Ureter (tissue), 1 donor: ENCODE results near the gene SLTM. TPM values are rescaled to one million over a fixed set of nuclear protein-coding genes. Genes with fewer than 3 reads are reported as not detected.
A peak's percentile ranks its signal among the peaks of the same experiment; 100 is the strongest.
"Not testable (repeated sequence)": the region's sequence is repeated elsewhere in the genome, so short reads cannot be mapped to it uniquely, and the experiment has no call there.

Experiments used
- DNase-seq: peaks from one replicate; pipeline ENCODE4 v3.0.0-alpha.2; 2020; ENCODE audit warnings: low spot score
- total RNA-seq: library from RNA; stranded (reverse); gene quantifications from one replicate; pipeline ENCODE4 v1.2.4, GENCODE V29; 2023
- donor health status: DM: yes; HTN: yes; CAD: no.

Gene SLTM
- total RNA-seq = 159 TPM

- DNase-seq = peak; percentile 92
These were observed at the start of gene SLTM for GRCh38 chr15:58933281-58934113. Gene SLTM (minus strand): TSS chr15:58933679. CDS start chr15:58933565, 114 bp downstream.

DNA sequence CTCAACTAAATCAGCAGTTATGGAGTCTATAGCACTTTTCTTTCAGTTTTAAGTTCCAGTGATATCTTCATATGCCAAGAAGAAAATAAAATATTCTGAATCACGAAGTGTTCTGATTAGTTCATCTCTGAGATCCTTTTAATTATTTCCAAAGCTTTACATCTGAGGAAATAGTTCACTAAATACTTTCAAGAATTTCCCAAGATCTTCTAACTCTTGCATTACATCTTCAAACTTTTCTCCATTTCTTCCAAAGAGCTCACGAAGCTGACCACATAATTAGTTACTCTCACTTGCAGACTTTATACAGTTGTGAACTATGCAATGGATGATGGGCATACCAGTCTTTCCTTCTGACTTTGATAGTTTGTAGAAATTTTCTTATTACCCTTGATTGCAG is 49.8 kb upstream of the SLTM start:
- no peak for DNase-seq

DNA sequence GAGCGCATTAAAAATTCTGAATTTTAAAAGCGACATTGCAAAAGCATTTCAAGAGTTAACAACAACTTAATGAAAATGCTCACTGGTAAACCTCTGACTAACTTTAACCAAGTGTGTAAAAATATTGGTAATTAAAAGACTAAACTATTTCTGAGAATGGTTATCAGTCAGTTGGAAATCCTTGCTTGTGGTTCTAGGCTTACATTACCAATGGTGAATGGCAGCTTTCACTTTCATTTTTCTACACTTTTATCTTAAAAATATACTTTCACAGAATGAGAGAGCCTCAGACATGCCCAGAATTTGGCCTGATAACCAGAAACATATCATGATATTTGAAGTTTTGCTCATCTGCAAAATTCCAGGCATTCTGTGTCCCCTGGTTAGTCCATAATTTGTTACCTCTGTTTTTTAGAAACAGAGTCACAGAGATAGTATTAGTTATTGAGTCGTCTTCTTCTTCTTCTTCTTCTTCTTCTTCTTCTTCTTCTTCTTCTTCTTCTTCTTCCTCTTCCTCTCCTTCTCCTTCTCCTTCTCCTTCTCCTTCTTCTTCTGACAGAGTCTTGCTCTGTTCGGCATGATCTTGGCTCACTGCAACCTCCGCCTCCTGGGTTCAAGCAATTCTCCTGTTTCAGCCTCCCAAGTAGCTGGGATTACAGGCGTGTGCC is 48.5 kb upstream of the SLTM start:
- no peak for DNase-seq

DNA sequence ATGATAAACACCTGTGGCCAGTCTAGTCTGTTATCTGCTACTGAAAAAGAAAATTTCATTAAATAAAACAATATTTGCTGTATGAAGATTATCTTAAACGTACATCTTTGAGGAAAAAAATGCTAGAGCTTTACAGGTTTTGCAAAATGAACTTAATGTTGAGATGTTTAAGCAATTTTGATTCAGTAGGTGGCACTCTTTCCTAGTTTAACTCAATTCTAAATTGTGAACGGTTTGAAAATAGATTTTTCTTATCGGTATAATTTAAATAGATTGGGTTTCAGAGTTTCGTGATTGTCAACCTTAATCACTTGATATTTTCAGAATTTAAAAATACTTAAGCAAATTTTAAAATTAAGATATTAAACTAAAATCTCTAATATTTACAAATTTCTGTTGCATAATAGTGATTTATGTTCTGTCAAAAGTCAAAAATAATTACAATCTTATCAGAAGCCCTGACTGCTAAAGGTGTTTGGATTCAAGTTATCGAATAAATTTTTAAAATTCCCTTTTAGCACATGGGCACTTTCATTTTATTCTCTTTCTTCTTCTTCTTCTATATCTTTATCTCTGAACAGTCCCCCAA is 47.0 kb upstream of the SLTM start:
- DNase-seq = no peak

GRCh38 chr15:58977887-58978286 is 44.4 kb upstream of the SLTM start:
- no peak for DNase-seq

- DNase-seq = no peak
These were observed 34.0 kb upstream of the SLTM start for GRCh38 chr15:58967479-58967878.

DNA sequence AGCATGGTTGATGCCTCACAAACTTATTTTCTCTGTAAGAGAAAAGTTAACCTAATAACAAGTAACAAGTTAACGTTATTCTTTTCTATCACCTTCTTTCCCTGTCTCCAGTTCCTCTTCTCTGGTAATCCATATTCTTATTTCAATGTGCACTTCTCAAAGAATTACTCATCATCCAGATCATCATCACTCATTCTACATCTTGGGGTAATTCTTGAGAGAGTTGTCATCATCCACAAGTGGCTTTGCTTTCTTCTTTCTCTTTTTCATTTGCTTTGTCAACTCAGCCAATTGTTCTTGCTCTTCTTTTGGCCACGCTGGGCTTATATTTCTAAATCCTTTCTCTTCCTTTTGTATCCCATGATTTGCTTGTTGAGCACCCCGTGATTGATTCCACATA is 33.2 kb upstream of the SLTM start:
- no peak for DNase-seq

- DNase-seq = no peak
These were observed 29.4 kb upstream of the SLTM start for GRCh38 chr15:58962662-58963565.

DNA sequence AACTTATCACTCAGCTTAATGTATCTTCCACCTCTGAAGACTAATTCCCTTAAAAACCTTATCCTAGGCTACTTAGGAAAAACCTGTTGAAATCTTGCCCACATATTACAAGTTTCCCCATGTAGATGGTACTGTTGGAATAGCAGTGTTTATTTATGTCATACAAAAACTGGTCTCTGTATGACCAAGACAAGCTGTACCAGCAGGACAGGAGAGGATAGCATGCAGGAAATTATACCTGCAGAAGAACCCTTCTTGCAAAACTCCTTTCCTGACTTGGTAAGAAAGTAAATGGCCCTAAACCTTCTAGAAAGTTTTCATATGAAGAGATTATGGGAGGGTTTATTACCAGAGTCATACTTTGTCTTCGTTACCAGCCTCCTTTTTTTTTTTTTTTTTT is 28.7 kb upstream of the SLTM start:
- no peak for DNase-seq

DNA sequence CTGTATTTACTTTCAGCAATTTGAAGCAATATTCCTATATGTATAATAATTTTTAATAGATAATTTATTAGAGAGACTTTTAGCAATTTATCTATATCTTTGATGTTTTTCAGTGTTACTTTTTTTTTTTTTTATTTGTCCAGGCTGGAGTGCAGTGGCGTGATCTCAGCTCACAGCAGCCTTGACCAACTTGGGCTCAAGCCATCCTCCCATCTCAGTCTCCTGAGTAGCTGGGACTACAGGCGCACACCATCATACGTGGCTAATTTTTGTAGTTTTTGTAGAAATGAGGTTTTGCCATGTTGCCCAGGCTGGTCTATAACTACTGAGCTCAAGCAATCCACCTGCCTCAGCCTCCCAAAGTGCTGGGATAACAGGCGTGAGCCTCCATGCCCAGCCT is 25.3 kb upstream of the SLTM start:
- DNase-seq = no peak

- DNase-seq = no peak
These were observed 23.9 kb upstream of the SLTM start for GRCh38 chr15:58957101-58957973.

GRCh38 chr15:58952751-58953150 is 19.3 kb upstream of the SLTM start:
- DNase-seq = no peak

DNA sequence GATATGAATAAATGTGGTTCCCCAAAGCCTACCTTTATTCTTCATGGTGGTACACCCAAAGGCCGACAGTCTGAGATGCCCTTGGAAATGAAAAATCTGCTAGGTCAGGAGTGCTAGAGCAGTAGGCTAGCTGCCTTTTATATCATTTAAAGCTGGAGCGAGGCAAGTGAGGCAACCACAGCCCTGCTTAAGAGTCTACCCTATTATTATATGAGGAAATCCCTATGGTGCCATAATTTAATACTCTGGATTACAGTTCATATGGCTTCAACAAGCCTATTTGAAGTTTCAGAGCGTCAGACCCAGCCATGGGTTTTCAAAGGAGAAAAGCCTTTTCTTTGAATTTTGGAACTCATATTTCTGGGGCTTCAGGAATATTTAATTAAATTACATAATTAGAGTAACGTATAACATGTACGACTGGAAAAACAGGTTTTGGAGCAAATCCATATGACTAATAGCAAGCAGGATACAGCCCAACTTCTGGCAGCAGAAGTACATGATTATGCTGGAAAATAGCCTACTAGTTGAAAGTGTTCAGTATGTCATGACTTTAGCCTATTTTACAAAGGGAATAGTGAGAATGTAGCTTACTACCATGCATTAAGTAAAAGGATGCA is 18.0 kb upstream of the SLTM start:
- DNase-seq = no peak

- DNase-seq = no peak
These were observed 13.7 kb upstream of the SLTM start for GRCh38 chr15:58947179-58947578.

- DNase-seq = not testable (repeated sequence)
These were observed 1.5 kb upstream of the SLTM start for GRCh38 chr15:58934974-58935373.

GRCh38 chr15:58934521-58934920 is 1.0 kb upstream of the SLTM start:
- no peak for DNase-seq

DNA sequence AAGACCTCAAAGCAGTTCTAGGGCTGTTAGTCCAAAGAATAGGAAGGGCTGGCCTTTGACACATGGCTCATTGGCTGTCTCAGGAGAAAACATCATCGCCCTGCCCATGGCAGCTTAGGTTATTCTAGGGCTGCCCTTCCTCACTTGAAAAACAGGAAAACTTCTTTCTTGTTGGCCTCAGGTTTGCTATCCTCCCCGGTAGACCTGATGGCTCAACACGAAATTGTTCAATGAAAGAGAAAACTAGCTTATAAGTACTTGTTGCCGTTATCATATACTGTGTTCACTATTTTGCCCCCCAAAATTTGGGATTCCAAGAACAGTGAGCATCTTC is 602 bp upstream of the SLTM start:
- no peak for DNase-seq

GRCh38 chr15:58932710-58933280 is 684 bp downstream of the SLTM start:
- DNase-seq = no peak

DNA sequence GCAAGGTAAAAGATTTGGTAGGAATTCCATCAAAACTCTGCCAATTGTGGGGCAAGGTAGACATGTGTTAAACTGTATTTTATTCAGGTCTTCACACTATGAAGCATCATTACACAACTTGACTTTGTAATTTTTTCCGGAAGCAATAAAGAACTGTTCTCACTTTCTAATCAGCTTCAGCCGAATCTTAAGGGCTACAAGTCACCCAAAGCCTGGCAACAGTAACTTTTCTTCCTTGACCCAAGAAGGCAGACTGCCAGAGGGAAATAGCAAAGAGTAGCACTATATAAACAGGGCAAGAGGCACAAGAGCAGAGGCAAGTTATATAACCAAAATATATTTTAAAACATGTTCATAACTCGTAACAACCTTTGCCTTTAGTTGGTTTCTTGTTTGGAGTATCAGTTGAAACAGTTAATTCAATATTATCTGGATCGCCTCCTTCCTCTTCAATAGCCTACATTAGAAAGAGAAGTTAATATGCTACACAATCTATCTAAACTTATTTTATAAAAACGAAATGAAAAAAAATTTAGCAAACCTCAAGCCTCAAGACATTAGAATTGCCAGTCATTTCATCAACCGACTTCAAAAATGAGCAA is 1.4 kb downstream of the SLTM start:
- no peak for DNase-seq

- no peak for DNase-seq
These were observed 3.5 kb downstream of the SLTM start for GRCh38 chr15:58929891-58930416.
